SH-SY5Y (cell line): ENCODE measurements around the gene TSC22D1.

Experiments
- GATA2 ChIP-seq: IDR thresholded peaks from 2 replicates; pipeline ENCODE4 v1.6.1; 2011; ENCODE audit warnings: mild to moderate bottlenecking, low read depth, low read length
- GATA3 ChIP-seq: IDR thresholded peaks from 2 replicates; pipeline ENCODE4 v1.6.1; 2011; ENCODE audit warnings: low read depth, mild to moderate bottlenecking, low read length, moderate library complexity

DNA sequence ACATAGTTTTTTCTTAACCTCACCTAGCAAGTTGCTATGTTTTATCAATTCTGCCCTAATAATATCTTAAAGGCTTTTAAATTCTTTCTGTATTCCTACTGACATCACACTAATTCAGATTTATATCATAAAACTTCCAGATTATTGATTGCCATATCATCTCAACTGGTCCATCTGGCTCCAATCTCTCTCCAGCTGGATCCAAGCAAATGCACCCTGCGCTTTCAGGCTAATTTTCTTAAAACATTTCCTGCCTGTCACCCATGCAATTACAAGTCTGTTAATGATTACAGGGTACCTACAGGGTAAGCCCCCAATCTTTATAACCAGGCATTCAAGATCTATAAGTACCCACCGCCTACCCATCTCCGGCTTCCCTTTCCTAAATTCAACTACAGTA, 107.3 kb downstream of the TSC22D1 start:
- TF ChIP-seq GATA2 (peak; percentile 37; the same call in 1 of the 2 replicates), GATA3 (no peak)
